GM12873 (cell line): ENCODE data around the gene TPRG1L.

ENCODE experiments used
- TF ChIP-seq, protein P1 (sequence below): IDR thresholded peaks from 2 replicates; pipeline ENCODE4 v1.5.1; 2012; ENCODE audit warnings: low read depth, mild to moderate bottlenecking, moderate library complexity, low read length, control low read depth; ENCODE audit not compliant: insufficient read depth; ENCODE audit errors: missing control alignments

The TPRG1L gene

DNA sequence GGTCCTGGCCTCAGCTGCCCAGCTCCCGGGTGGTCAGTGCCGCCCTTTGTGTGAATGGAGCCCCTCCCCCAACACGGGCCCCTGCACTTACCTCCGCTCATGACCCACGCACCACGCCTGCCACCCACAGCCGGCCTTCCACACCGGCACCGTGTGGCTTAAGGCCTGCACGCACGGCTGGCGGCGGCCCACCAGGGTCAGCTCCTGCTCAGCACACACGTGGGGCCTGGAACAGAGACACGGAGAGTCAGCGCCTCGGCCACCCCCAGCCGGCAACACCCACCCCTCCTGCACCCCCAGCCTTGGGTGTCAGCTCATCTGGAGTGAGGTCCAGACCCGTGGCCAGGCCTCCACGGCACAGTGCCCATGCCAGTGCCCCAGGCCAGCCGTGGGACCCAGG lies 22.4 kb upstream of the TPRG1L start:
- TF ChIP-seq, protein P1, sequence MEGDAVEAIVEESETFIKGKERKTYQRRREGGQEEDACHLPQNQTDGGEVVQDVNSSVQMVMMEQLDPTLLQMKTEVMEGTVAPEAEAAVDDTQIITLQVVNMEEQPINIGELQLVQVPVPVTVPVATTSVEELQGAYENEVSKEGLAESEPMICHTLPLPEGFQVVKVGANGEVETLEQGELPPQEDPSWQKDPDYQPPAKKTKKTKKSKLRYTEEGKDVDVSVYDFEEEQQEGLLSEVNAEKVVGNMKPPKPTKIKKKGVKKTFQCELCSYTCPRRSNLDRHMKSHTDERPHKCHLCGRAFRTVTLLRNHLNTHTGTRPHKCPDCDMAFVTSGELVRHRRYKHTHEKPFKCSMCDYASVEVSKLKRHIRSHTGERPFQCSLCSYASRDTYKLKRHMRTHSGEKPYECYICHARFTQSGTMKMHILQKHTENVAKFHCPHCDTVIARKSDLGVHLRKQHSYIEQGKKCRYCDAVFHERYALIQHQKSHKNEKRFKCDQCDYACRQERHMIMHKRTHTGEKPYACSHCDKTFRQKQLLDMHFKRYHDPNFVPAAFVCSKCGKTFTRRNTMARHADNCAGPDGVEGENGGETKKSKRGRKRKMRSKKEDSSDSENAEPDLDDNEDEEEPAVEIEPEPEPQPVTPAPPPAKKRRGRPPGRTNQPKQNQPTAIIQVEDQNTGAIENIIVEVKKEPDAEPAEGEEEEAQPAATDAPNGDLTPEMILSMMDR = no peak

DNA sequence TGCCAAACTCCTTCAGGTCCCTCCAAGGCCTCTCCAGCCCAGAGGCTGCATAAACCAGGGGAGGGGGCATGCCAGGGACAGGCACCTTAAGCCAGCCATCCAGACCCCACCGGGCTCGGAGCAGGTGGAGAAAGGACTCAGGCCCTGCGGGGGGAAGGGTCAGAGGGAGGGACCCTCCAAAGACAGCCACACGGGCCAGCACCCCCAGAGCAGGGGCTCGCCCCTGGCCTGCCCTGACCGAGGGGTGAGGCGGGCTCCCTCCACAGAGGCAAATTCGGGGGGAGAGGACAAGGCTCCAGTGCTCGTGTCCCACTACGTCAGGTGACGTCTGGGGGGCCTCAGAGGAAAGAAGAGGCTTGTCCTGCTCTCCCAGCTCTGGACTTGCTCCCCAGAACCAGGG lies 21.7 kb upstream of the TPRG1L start:
- TF ChIP-seq, protein P1 = no peak

DNA sequence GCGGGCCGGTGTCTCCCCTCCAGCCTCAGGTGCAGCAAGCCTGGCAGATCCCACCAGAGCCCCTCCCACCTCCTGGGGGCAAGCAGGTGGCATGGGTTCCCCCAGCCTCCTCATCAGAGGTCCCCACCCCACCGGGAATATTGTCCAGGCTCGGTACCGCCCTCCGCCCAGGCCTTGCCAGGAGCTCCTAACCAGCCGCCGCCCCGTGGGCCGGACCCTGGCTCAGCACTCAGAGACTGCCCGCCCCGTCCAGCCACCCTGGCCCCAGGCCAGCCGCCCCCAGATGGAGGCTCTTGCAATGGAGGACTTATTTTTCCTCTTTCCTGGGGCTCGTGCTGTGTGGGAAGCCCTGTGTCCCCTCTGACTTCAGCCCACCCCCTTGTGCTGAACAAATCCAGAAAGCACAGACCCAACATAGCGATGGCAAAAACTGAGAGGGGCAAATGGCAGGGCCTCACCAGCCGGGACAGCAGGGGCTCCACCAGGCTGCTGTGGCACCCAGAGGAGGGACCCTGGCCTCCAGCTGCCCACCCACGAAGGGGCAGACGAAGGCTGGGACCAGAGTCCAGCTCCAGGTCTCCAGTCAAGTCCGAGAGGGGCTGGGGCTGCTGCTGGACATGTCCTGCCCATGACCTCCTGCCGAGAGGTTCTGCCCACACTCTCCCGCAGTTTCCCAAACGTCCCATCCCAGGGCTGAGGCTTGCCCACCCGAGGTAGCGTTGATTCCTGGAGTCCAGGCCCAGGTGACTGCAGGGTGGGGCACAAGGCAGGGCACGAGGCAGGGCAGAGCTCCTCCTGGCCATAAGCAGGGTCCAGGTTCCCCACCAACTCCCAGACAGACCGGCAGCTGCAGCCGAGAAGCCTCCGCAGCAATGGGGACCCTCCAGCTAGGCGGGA lies 21.0 kb upstream of the TPRG1L start:
- TF ChIP-seq, protein P1 = no peak

DNA sequence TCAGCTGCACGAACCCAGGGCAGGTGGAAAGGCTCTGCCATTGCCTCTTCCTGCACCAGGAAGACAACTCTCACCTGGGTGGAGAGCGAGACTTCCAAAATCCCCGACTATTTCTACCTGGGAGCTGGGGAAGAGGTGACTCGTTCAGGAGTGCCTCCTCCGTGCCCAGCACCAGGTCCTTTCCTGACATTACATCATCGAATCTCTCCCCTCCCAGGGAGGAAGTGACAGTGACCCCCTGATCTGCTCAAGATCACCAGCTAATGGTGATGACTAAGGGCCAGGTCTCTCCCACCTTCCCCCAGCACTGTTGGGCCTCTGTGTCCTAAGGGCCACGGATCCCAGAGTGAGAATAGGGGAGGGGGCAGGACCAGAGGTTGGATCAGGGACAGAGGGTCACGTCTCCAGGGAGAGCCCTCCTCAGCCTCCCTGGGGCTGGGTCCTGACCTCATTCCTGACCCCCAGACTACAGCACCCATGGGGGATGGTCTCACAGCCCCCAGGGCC lies 20.3 kb upstream of the TPRG1L start:
- TF ChIP-seq, protein P1 = no peak

DNA sequence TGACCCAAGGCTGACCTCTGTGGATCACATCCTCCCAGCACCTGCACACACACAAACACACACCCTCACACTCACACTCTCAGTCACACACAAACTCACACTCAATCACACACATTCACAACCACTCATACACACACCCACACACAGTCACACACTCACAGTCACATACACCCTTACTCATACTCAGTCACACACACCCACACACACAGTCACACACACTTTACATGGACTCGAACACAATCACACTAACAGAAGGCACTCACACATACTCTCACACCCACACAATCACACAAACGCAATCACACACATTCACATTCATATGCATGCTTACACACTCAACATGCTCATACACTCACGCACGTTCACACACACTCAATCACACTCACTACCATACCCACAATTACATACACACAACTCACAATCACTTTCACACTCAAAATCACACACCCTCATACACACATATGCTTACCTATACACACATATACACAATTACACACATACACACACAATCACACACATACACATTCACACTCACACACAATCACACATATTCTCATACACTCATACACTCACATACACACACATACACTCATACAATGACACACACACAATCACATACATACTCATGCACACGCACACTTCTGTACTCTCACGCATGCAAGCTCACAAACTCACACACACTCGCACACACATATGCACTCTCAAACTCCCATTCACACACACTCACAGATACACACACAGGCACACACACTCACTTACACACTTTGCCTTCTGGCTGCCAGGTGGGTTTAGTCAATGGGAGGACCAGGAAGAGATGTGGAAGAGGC lies 19.6 kb upstream of the TPRG1L start:
- TF ChIP-seq, protein P1 = no peak

DNA sequence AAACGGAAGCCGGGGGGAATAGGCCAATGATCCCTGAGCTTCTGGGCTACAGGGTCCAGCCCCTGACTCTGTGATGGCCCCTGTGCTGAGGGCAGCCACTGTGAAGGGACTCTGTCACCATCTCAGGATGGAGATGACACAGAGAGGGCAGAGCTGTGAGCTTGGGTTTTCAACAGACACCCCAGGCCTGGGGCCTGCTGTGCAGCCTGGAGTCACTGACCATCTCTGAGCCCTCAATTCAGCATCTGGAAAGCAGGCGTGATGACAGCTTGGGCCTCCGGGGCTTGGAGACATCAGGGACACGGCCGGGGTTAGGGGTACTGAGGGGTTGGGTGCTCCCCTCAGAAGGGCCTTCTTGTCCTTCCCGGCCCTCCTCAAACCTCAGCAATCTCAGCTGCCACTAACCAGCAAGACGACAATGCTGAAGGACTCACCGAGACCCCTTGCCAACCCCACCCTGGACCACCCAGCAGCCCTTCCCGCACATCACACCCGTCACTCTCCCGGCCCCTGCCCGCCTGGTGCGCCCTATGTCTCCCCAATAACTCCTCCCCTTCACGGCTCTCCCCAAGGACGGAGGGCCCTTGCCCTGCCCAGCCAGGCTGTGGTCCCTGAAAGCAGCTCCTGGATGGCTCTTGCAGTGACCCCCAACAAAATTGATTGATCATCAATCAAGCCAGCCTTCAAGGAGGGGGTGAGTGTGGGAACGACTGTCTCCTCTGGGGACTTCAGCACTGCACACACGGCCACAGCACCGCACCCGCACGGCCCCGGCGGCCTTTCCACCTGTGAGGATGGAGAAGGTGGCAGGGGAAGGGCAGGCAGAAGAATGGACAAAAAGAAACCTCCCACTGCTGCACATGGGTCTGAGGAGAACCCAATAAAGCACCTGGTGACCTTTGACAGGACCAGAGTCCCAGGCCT lies 17.8 kb upstream of the TPRG1L start:
- TF ChIP-seq, protein P1 = no peak
